HepG2 (cell line): ENCODE data around the gene CELF2.

Experiments
- HIVEP1 ChIP-seq: sonication (generic); formaldehyde crosslinking; IDR thresholded peaks from 2 replicates; pipeline ENCODE4 v1.4.0; 2020; ENCODE audit warnings: mild to moderate bottlenecking, missing genetic modification reagents
- MAFK ChIP-seq, 2 experiments: IDR thresholded peaks in 1 of 2; conservative IDR thresholded peaks in 1 of 2; 2 replicates each; pipeline ENCODE4 v1.6.1; 2011; ENCODE audit warnings: improper control_type of control experiment in 2 of 2, low read length in 2 of 2
- ZNF33A ChIP-seq: sonication (generic); formaldehyde crosslinking; IDR thresholded peaks from 2 replicates; pipeline ENCODE4 v1.5.1; 2020; ENCODE audit warnings: missing genetic modification reagents, mild to moderate bottlenecking, moderate library complexity, borderline replicate concordance
- ZNF564 ChIP-seq: sonication (generic); formaldehyde crosslinking; IDR thresholded peaks from 2 replicates; pipeline ENCODE4 v1.8.1; 2023; ENCODE audit warnings: mild to moderate bottlenecking, missing genetic modification reagents
- TF ChIP-seq, protein P1 (sequence below): sonication (generic); formaldehyde crosslinking; IDR thresholded peaks from 2 replicates; pipeline ENCODE4 v1.4.0; 2020; ENCODE audit warnings: missing genetic modification reagents
- TF ChIP-seq, protein P2 (sequence below), 2 experiments: sonication (generic) in 1 of 2; formaldehyde crosslinking in 1 of 2; IDR thresholded peaks; 2 replicates each; pipeline versions ENCODE4 v1.5.1 to v1.6.1; 2011 to 2020; ENCODE audit warnings: borderline replicate concordance in 1 of 2, low read depth in 1 of 2, low read length in 1 of 2, mild to moderate bottlenecking in 1 of 2, missing genetic modification reagents in 1 of 2, moderate library complexity in 1 of 2
- TF ChIP-seq, protein P3 (sequence below): IDR thresholded peaks from 2 replicates; pipeline ENCODE4 v1.6.1; 2018; ENCODE audit warnings: missing genetic modification reagents
- TF ChIP-seq, protein P4 (sequence below): sonication (generic); formaldehyde crosslinking; IDR thresholded peaks from 2 replicates; pipeline ENCODE4 v1.4.0; 2020; ENCODE audit warnings: missing genetic modification reagents
- TF ChIP-seq, protein P5 (sequence below): sonication (generic); formaldehyde crosslinking; IDR thresholded peaks from 2 replicates; pipeline ENCODE4 v1.8.1; 2022; ENCODE audit warnings: mild to moderate bottlenecking, missing genetic modification reagents

DNA sequence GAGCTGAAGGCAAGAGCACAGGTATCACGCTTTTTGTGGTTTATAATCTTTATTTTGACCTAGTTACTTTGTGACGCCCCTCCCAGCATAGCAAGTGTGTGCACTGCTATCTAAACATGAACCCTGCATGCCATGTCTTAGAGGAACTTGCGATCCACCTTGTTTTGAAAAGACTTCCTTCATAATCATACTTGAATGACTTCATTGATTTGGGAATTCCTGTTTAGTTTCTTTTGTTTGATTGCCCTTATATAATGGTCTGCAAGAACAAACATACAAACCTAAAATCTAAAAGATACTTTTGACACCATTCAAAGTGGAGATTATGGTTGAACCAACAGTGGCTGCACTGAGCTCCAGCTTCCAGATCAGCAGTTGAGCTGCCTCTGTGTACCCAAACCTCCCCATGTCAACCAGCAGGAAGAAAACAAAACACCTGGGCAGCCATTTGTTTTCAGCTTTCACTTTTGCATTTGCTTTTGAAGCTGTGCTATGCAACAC lies 132.6 kb downstream of the CELF2 start:
- TF ChIP-seq ZNF564 (CRISPR knock-in tag) (no peak), MAFK (conservative IDR thresholded peaks at IDR 0.05 in 1 of 2, IDR thresholded peaks at IDR 0.05 in 1 of 2; ENCODE audit: low read length in 2 of 2) (no peak), ZNF33A (no peak), HIVEP1 (no peak)
- TF ChIP-seq, protein P1, sequence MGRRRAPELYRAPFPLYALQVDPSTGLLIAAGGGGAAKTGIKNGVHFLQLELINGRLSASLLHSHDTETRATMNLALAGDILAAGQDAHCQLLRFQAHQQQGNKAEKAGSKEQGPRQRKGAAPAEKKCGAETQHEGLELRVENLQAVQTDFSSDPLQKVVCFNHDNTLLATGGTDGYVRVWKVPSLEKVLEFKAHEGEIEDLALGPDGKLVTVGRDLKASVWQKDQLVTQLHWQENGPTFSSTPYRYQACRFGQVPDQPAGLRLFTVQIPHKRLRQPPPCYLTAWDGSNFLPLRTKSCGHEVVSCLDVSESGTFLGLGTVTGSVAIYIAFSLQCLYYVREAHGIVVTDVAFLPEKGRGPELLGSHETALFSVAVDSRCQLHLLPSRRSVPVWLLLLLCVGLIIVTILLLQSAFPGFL (CRISPR knock-in tag): no peak
- TF ChIP-seq, protein P2, sequence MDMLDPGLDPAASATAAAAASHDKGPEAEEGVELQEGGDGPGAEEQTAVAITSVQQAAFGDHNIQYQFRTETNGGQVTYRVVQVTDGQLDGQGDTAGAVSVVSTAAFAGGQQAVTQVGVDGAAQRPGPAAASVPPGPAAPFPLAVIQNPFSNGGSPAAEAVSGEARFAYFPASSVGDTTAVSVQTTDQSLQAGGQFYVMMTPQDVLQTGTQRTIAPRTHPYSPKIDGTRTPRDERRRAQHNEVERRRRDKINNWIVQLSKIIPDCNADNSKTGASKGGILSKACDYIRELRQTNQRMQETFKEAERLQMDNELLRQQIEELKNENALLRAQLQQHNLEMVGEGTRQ (IDR thresholded peaks at IDR 0.05; ENCODE audit: low read depth, low read length): no peak
- TF ChIP-seq, protein P2 (CRISPR knock-in tag; IDR thresholded peaks at IDR 0.05; ENCODE audit: borderline replicate concordance): no peak
- TF ChIP-seq, protein P3, sequence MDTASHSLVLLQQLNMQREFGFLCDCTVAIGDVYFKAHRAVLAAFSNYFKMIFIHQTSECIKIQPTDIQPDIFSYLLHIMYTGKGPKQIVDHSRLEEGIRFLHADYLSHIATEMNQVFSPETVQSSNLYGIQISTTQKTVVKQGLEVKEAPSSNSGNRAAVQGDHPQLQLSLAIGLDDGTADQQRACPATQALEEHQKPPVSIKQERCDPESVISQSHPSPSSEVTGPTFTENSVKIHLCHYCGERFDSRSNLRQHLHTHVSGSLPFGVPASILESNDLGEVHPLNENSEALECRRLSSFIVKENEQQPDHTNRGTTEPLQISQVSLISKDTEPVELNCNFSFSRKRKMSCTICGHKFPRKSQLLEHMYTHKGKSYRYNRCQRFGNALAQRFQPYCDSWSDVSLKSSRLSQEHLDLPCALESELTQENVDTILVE: no peak
- TF ChIP-seq, protein P4, sequence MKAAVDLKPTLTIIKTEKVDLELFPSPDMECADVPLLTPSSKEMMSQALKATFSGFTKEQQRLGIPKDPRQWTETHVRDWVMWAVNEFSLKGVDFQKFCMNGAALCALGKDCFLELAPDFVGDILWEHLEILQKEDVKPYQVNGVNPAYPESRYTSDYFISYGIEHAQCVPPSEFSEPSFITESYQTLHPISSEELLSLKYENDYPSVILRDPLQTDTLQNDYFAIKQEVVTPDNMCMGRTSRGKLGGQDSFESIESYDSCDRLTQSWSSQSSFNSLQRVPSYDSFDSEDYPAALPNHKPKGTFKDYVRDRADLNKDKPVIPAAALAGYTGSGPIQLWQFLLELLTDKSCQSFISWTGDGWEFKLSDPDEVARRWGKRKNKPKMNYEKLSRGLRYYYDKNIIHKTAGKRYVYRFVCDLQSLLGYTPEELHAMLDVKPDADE (CRISPR knock-in tag): no peak
- TF ChIP-seq, protein P5, sequence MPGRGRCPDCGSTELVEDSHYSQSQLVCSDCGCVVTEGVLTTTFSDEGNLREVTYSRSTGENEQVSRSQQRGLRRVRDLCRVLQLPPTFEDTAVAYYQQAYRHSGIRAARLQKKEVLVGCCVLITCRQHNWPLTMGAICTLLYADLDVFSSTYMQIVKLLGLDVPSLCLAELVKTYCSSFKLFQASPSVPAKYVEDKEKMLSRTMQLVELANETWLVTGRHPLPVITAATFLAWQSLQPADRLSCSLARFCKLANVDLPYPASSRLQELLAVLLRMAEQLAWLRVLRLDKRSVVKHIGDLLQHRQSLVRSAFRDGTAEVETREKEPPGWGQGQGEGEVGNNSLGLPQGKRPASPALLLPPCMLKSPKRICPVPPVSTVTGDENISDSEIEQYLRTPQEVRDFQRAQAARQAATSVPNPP (CRISPR knock-in tag): no peak
